Measurements from ENCODE around the gene GYS1. TPM values are rescaled to one million over a fixed set of nuclear protein-coding genes. Genes with fewer than 3 reads are reported as not detected.

Gene GYS1
- total RNA-seq, 2 donors from 2014 or later, result 28.0 to 39.5 TPM

GRCh38 chr19:48991873-48992580, 1.1 kb downstream of the GYS1 start:
- intact Hi-C loops (cut with DNase I), result no loop called here
- no peak for DNase-seq (ENCODE audit: low spot score)

- intact Hi-C loops (cut with DNase I), result no loop called here
- no peak for DNase-seq (ENCODE audit: low spot score)
Measured at GRCh38 chr19:48991011-48991609, 2.0 kb downstream of the GYS1 start.

GRCh38 chr19:48990400-48990799, 2.7 kb downstream of the GYS1 start:
- DNase-seq (ENCODE audit: low spot score), result no peak
- intact Hi-C loops (cut with DNase I), result no loop called here

GRCh38 chr19:48989701-48990291, 3.3 kb downstream of the GYS1 start:
- intact Hi-C loops (cut with DNase I), result loop anchor here in 1 of 2 donors (5.0 kb wide), 1 partner anchor 347 kb away; no protein-coding TSS in a partner anchor
- no peak for DNase-seq (ENCODE audit: low spot score)

- intact Hi-C loops (cut with DNase I), result loop anchor here in 1 of 2 donors (5.0 kb wide), 1 partner anchor 347 kb away; no protein-coding TSS in a partner anchor
Measured at GRCh38 chr19:48988860-48989259, 4.2 kb downstream of the GYS1 start.

GRCh38 chr19:48988286-48988685, 4.8 kb downstream of the GYS1 start:
- DNase-seq (ENCODE audit: low spot score), result no peak
- intact Hi-C loops (cut with DNase I), result loop anchor here in 1 of 2 donors (5.0 kb wide), 1 partner anchor 346 kb away; no protein-coding TSS in a partner anchor

More at GRCh38 chr19:48988860-48989259, 4.2 kb downstream of the GYS1 start:
- no peak for DNase-seq (ENCODE audit: low spot score)

GRCh38 chr19:48987323-48987722, 5.8 kb downstream of the GYS1 start:
- intact Hi-C loops (cut with DNase I), result loop anchor here in 1 of 2 donors (5.0 kb wide), 1 partner anchor 345 kb away; no protein-coding TSS in a partner anchor
- DNase-seq (ENCODE audit: low spot score), result no peak

GRCh38 chr19:48986211-48986610, 6.9 kb downstream of the GYS1 start:
- intact Hi-C loops (cut with DNase I), result loop anchor here in 1 of 2 donors (5.0 kb wide), 1 partner anchor 344 kb away; no protein-coding TSS in a partner anchor
- no peak for DNase-seq (ENCODE audit: low spot score)

GRCh38 chr19:48985711-48986110, 7.4 kb downstream of the GYS1 start:
- intact Hi-C loops (cut with DNase I), result loop anchor here in 1 of 2 donors (5.0 kb wide), 1 partner anchor 343 kb away; no protein-coding TSS in a partner anchor
- no peak for DNase-seq (ENCODE audit: low spot score)

- intact Hi-C loops (cut with DNase I), result no loop called here
- no peak for DNase-seq (ENCODE audit: low spot score)
Measured at GRCh38 chr19:48982280-48982679, 10.8 kb downstream of the GYS1 start.

GRCh38 chr19:48977061-48977460, 16.0 kb downstream of the GYS1 start:
- intact Hi-C loops (cut with DNase I), result no loop called here
- no peak for DNase-seq (ENCODE audit: low spot score)

- intact Hi-C loops (cut with DNase I), result no loop called here
- no peak for DNase-seq (ENCODE audit: low spot score)
Measured at GRCh38 chr19:48975947-48976847, 16.9 kb downstream of the GYS1 start.

GRCh38 chr19:48970923-48971395, 22.1 kb downstream of the GYS1 start:
- intact Hi-C loops (cut with DNase I), result loop anchor here in 1 of 2 donors (5.0 kb wide), 1 partner anchor 179 kb away; no protein-coding TSS in a partner anchor
- DNase-seq (ENCODE audit: low spot score), result peak; percentile 95

- intact Hi-C loops (cut with DNase I), result loop anchor here in 1 of 2 donors (5.0 kb wide), 1 partner anchor 178 kb away; no protein-coding TSS in a partner anchor
- no peak for DNase-seq (ENCODE audit: low spot score)
Measured at GRCh38 chr19:48970139-48970766, 22.9 kb downstream of the GYS1 start.

GRCh38 chr19:48969276-48970138, 23.6 kb downstream of the GYS1 start:
- intact Hi-C loops (cut with DNase I), result loop anchor here (5.0 to 10.0 kb wide), 4 partner anchors 75 to 177 kb away; partner anchors contain the start of genes PPP1R15A (in 1 of the 2) and TULP2 (in 1 of the 2)
- DNase-seq (ENCODE audit: low spot score), result no peak

GRCh38 chr19:48968813-48969218, 24.3 kb downstream of the GYS1 start:
- intact Hi-C loops (cut with DNase I), result loop anchor here (5.0 to 10.0 kb wide), 3 partner anchors 74 to 174 kb away; partner anchors contain the start of genes PPP1R15A (in 1 of the 2) and TULP2 (in 1 of the 2)

GRCh38 chr19:48968179-48968661, 24.9 kb downstream of the GYS1 start:
- no peak for DNase-seq (ENCODE audit: low spot score)
- intact Hi-C loops (cut with DNase I), result loop anchor here (5.0 to 10.0 kb wide), 3 partner anchors 73 to 173 kb away; partner anchors contain the start of genes PPP1R15A (in 1 of the 2) and TULP2 (in 1 of the 2)

More at GRCh38 chr19:48968813-48969218, 24.3 kb downstream of the GYS1 start:
- no peak for DNase-seq (ENCODE audit: low spot score)
